T-helper 2 cell treated with Interferon-gamma antibody and Interleukin-4, amounts not matched to agents 100 ng/mL and 5 ng/mL, for 36 hours (primary cell): ENCODE data around the gene SLC6A9. TPM values are rescaled to one million over a fixed set of nuclear protein-coding genes. Genes with fewer than 3 reads are reported as not detected.

ENCODE experiments used
- intact Hi-C: fragments of 100-400 bp; cut with micrococcal nuclease; formaldehyde crosslinking; loops from one replicate; pipeline ENCODE4 v1.15.1; 2023
- total RNA-seq: library from RNA; stranded (reverse); gene quantifications from 2 replicates; pipeline ENCODE4 v1.2.3, GENCODE V29; 2022

The SLC6A9 gene
- 2.6 TPM in 2 replicates for total RNA-seq

DNA sequence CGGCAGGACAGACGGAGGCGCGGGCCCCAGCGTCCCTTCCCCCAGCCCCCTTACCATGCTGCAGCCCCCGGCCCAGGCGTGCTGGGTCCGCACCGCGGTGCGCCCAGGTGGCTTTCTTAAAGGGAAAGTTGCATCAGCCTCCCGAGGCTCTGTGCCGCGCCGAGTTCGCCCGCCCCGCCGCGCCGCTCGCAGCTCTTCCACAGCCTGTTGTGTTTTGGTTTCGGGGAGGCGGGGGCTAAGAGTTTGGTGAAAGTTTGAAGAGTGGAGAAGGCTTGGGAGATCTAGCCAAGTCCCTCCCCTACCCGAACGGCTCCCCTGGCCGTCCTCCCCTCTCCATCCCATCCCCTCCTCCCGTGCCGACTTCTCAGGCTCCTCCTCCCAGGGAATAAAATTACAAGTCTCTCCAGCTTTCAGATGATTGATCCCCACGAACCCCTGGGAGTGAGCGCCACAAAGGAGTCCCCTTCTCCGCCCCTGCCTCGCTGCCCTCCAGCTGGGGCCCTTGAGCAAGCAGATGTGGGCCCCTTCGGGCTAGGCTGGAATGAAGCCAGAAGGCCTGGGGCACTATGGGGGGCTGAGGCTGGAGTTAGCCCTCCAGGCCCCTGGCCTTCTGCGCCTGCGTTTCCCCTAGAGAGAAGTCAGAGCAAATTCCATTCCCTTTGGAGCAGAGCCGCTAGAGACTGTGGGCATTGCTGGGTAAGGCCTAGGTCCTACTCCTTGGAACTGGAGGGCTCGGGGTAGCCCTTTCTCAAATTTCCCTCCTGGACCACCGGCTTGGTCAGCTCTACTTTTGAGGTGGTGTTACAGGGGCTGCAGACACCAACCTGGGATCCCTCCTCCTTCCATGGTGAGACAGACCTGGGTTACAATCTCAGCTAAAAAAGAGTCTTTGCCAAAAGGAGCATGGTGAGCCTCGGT is at the start of gene SLC6A9:
Gene SLC6A9 (minus strand): TSS at position 211 of the 918 bp plus-strand sequence. CDS start 7,185 bp downstream, outside the sequence.
- intact Hi-C loops = loop anchor here (5.0 to 10.0 kb wide), 2 partner anchors 87 to 324 kb away; partner anchors contain the start of genes IPO13 and ST3GAL3

DNA sequence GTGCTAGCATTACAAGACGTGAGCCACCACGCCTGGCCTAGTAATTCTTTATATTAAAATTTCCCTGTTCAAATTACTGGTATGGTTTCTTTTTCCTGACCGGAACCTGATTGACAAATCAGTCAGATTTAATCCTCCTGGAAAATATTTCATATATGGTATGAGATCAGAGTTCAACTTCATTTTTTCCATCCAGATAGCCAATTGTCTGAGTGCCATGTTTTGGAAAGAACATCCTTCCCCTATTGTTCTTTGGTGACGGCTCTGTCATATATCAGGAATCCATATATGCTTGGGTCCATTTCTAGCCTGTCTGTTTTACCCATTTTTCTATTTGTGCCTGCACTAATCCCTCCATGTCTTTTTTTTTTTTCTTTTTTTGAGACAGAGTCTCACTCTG is 48.3 kb upstream of the SLC6A9 start:
- intact Hi-C loops = no loop called here

DNA sequence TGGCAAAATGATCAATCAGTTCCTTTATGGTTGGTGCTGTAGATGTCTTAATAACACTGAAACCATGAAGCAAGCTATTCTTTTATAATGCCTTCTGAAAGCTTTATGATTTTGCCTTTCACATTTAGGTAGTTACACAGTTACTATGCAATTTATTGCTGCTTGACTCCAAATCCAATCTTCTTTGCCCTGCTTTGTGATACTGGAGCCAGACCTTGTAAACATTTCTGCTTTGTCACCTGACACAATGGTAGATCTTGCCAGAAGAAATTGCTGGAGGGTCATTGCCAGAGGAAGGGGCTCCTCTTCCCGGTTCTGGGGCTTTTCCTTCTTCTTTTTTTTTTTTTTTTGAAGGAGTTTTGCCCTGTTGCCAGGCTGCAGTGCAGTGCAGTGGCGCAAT is 46.8 kb upstream of the SLC6A9 start:
- intact Hi-C loops = no loop called here

DNA sequence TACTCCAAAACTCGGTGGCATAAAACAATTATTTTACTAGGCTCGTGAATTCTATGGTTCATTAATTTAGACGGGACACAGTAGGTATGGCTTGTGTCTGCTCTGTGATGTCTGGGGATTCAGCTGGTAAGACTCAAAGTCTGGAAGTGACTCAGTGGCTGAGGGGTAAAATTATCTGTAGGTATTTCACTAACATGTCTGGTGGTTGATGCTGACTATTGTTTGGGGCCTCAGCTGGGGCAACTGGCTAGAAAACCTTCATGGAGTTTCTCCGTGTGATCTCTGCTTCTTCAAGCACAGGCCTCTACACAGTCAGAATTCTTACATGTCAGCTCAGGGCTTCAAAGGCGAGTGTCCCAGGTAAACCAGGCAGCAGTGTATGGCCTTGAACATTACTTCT is 46.2 kb upstream of the SLC6A9 start:
- intact Hi-C loops = no loop called here

DNA sequence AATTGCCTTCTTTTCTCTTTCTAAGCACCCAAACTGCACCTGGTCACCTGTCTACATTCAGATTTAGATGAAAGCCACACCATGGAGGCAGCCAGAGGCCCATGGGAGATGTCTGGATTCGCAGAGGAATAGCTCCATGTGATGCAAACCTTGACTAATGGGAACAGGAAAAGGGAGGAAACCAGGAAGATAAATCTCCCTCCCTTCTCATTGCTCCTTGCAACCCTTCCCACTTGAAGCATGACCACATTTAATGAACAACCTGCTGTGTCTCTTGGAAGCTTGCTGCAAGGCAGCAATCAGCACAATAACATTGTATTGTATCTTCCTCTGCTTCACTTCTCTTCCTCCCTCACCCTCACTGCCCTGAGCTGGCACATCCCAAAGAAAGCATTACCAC is 44.8 kb upstream of the SLC6A9 start:
- intact Hi-C loops = no loop called here

DNA sequence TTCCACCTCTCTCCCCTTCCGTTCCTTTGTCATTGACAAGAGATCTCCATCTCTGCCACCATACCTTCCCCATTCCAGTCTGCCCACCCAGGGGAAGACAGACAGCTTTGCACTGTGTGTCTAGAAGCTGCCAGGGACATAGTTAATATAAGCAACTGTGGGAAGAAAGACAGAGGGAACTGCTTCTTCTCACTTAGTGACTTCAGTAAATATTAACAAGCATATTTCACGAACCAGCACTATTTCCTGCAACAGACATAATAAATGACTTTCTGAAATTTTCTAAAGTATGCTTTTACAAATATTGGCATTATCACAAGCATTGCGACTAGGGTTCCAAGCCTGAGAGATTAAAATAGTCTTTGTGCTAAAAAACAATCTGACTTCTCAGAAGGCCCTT is 43.2 kb upstream of the SLC6A9 start:
- intact Hi-C loops = no loop called here

DNA sequence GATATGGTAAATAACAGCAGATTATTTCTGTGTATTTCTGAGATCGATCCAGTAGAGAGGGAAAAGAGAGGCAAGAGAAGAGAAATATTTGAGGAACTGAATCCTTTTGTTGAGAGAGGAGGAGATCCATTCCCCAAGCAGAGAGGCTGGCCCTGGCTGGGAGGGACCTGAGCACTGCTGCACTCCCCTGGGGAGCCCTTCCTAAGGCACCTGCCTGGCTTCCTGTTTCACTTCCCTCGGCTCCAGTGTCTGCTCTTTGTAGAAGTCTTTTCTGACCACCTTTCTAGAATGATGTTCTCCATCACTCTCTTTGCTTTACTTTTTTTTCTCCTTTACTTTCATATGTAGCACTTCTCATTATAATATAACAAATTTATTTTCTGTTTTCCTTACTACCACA is 42.3 kb upstream of the SLC6A9 start:
- intact Hi-C loops = no loop called here

DNA sequence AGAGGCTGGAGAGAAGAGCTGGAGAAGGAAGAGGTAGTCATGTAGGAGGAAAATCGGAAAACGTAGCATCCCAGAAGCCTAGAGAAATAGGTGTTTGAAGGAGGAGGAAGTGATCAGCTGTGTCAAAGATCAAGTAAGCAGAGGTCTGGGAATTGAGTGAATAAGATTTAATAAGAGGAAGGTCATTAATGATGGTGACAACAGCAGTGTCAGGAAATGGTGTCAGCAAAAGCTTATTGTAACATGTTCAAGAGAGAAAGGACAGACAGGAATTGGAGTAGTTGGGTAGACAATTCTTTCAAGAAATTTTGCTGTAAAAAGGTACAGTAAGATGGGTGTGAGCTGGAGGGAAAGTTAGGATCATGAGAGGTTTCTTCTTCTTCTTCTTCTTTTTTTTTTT is 41.6 kb upstream of the SLC6A9 start:
- intact Hi-C loops = no loop called here

DNA sequence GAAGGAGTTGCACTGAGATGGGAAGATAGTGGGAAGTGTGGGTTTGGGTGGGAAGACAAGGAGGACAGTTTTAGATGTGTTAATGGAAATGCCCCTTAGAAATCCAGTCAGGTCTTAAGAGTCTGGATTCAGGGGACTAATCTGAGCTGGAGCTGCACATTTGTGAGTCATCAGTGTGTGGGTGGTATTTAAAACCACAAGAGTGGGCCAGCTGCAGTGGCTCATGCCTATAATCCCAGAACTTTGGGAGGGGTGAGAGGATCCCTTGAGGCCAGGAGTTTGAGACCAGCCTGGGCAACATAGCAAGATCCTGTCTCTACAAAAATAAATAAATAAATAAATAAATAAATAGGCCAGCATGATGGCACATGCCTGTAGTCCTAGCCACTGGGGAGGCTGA is 40.9 kb upstream of the SLC6A9 start:
- intact Hi-C loops = no loop called here

DNA sequence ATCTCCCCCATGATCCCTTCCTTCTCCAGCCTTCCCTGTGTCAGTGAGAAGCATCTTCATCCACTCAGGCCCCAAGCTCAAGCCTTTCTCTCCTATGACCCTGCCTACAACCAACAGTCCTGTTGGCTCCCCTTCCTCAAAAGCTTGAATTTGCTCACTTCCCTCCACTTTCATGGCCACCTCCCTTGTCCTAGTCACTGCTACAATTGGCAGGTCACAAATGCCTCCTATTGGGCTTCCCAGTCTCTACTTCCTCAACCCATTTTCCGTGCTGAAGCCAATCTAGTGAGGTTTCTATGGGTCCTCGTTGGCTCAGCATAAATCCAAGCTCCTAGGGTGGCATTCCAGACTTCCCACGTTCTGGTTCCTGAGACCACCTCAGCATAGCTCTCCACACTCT is 40.2 kb upstream of the SLC6A9 start:
- intact Hi-C loops = no loop called here

DNA sequence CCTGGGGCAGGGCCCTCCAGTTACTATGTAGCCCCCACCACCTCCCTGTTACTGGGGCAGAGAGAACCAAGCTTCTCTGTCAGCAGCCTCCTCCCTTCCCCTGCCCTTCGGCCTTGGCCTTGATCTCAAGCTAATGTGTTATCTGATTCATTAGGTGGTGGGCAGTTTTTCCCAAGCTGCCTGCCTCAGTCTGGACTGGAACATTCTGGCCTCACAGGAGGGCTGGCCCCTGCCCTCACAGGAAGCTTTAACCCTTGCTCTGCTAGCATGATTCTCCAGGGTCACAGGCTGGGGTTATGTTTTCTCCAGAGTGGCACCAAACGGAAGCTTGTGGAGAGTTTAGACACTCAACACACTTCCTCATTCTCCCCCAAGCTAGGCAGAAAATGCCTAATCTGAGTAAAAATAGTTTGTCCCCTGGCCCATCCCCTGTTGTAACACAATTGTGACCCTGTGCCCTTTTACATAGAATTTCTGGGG is 37.2 kb upstream of the SLC6A9 start:
- intact Hi-C loops = no loop called here

DNA sequence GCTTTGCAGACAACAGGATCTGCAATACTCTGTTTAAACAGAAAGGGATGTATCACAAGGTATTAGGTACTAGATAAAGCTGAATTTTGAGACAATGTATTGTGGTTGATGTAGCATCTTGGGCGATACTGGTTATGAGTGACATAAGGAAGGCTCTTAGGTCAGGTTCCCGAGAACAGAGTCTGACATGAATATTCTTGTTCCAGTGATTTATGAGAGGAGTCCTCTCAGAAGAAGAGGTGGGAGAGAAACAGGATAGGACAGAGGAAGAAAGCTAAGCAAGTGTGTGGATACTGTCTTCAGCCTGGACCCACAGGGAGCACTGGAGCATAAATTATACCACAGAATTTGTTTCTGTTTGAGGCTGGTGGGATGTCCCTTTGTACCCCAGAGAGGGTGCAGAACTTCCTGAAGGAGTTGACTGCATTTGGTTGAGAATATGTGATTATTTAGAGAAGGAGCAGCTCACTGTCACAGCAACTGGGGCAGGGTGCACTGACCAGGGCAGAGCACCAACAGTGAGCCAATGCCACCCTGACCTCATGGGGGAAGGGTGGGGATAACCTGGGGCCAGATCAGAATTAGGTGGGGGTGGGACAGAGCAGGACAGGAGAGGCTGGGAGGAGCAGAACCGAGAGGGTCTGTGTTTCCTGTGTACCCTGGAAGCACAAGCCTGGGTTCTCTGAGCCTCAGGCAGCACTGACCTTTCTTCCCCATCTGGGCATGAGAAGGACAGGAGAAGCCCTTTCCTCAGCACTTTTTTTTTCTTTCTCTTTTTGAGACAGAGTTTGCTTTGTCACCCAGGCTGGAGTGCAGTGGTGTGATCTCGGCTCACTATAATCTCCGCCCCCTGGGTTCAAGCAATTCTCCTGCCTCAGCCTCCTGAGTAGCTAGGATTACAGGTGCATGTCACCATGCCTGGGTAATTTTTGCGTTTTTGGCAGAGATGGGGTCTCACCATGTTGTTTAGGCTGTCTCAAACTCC is 36.3 kb upstream of the SLC6A9 start:
- intact Hi-C loops = no loop called here

DNA sequence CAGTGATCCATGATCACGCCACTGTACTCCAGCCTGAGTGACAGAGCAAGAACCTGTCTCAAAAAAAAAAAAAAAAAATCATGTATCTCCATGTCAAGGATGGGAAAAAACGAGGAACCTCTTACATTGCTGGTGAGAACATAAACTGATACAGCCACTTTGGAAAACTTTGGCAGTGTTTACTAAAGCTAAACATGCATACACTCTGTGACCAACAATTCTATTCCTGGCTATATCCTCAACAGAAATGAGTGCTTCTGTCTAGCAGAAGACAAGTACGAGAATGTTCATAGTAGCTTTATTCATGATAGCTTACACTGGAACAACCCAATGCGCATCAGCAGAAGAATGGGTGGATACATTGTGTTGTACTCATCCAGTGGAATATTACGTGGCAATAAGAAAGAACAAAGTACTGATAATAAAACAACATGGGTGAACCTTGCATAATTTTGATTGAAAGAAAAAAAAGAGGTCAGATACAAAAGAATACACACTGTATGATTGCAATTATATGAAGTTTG is 31.5 kb upstream of the SLC6A9 start:
- intact Hi-C loops = no loop called here

DNA sequence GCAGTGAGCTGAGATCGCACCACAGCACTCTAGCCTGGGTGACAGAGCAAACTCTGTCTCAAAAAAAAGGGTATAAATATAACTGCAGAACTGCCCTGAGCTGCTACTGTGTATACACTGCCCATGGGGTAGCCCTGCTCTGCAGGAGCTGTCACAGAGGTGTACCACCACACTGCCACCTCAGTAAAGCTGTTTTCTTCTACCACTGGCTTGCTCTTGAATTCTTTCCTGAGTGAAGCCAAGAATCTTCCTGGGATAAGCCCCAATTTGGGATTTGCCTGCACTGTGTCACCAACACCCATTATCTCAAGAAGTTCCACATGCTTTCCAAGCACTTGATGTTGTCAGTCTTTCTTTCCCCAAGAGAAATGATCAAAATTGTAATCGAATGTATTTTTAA is 30.6 kb upstream of the SLC6A9 start:
- intact Hi-C loops = no loop called here

DNA sequence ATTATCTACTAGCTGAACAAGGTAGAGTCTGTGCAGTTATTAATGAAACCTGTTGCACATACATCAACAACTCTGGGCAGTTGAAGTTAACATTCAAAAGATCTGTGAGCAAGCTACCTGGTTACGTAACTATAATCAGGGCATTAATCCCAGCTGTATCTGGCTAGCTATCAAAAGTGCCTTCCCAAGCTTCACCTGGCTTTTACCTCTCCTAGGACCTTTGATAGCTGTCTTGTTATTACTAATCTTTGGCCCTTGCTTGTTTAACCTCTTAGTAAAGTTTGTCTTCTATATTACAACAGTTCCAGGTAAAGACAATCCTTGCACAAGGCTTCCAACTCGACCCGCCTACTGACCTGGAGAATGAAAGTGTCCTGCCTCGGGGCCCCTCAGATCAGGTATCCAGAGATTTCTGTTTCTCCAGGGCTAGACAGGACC is 29.6 kb upstream of the SLC6A9 start:
- intact Hi-C loops = no loop called here

DNA sequence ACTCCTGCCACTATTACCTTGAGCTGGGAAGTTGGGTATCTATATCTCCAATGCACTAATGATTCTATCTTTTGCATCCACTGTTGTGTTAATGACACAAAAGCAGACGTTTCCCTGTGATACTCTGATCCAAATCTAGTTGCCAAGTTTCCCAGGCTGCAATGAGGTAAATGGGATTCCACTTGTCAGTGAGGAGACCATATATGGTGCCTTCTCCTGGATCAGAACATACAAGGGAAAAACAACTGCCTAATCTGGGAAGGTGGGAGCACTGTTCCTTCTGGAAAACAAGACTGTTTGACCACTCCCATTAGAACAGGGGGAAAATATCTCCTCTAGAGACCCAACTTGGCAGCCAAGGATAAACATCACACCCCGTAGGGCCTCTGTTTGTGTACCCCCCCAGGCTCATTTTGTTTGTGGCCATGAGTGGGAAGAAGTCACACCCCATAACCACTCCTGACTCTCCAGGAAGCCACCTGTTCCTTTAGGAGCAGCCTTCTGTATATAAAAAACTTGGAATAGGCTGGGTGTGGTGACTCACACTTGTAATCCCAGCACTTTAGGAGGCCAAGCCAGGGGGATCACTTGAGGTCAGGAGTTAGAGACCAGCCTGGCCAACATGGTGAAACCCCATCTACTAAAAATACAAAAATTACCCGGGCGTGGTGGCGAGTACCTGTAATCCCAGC is 28.5 kb upstream of the SLC6A9 start:
- intact Hi-C loops = no loop called here

DNA sequence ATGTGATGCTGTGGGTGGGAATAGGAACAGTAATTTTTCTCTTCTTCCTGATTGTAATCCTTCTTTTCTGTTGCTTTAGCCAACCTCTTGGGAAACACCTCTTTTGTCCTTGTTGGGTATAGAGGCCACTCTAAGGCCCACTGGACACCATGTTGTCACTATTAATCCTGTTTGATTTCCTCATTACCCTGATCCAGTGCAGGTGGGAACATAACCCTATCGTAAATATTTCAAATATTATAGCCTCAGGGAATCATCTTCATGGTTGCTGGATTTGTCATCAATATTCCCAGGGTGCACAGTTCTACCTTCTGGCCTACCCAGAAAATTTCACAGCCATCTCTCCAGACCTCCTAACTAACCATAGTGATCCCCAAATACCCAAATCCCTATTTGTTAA is 27.9 kb upstream of the SLC6A9 start:
- intact Hi-C loops = no loop called here

DNA sequence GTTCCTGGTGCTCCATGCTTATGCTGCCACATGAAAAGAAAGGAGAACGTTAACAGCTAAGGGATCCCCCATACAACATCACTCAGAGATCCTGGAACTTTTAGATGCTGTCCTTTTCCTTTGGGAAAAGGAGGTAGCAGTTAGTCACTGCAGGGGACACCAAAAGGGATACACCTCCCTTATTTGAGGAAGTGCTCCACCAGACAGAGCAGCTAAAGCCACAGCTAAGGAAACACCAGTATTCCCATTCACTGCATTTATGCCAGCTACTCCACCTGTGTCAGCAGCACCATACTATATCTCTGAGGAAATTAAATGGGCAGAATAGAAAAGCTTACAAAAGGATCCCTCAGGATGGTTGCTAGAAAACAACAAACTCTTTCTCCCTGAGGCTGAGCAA is 26.0 kb upstream of the SLC6A9 start:
- intact Hi-C loops = no loop called here

DNA sequence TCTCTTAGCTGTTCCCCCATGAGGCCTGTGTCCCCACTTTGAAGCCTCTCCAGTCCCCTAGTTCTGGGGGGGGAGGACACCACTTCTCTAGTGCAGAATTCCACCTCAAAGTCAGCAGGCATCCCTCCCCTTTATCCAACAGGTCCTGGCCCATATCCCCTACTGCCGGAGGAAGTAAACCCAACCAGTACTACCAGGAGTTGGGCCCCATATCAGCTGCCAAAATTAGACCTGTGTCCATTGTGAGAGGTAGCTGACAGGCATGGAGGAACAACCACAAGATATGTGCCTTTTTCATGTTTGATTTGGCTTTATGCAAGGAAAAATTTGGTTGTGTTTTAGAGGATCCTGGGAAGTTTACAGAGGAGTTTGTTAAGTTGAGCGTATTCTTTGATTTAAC is 22.1 kb upstream of the SLC6A9 start:
- intact Hi-C loops = no loop called here

DNA sequence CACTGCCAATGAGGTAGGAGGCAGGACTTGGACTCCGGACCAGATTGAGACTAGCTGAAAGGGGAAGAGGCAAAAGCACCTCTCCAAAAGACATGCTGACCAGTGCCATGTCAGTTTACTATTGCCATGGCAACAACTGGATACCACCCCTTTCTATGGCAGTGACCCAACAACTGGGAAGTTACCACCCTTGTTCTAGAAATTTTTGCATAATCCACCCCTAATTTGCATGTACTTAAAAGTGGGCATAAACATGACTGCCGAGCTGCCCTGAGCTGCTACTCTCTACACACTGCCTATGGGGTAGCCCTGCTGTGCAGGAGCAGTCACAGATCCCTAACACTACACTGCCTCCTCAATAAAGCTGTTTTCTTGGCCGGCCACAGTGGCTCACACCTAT is 19.0 kb upstream of the SLC6A9 start:
- intact Hi-C loops = no loop called here

DNA sequence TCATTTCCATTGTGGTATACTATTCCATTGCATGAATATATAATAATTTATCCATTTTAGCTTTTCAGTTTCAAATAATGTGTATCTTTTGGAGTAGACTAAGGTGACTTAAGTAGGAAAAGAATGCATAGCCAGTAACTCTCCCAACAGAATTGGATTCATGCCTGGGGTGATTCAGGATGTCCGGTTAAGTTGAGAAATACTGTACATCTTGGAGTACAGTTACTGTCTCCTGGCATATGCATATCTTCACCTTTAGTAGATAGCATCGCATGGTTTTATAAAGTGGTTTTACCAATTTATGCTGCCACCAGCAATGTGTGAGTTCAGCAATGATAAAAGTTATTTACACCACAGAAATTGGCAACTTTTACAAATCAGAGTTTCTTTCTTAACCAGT is 18.6 kb upstream of the SLC6A9 start:
- intact Hi-C loops = no loop called here
